ENCODE measurements around the gene ATP13A1. TPM values are rescaled to one million over a fixed set of nuclear protein-coding genes. Genes with fewer than 3 reads are reported as not detected.

ATP13A1 gene
- total RNA-seq, 2 experiments from 2014 or later = 84.8 to 87.6 TPM

DNA sequence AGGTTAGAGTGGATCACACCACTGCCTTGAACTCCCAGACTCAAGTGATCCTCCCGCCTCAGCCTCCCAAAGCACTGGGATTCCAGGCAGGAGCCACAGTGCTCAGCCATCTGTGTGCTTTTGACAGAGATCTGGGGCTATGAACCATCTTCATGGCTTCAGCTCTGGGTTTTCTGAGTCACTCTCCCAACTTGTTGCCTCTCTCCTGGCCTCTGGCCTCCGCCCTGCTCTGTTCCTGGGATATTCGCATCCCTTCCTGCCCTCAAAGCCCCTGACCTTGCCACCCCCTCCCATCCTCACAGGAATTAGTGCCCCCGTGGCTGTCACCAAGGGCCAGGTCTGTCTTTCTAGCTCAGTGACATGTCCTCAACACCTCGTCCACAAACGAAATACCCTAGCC is 14.3 kb downstream of the ATP13A1 start:
- H3K36me3 Mint-ChIP-seq (ENCODE audit: low read depth) = peaks cover 89% of the 10 kb centered on the region
- Histone ChIP-seq H3K27me3 (ENCODE audit: control insufficient read depth in 1 of 2, insufficient read depth in 2 of 2, low read length in 2 of 2) (no peaks in the 10 kb centered on the region), H3K4me1 (ENCODE audit: insufficient read depth, low read length) (peaks cover 2% of the 10 kb centered on the region), H3K36me3 (ENCODE audit: insufficient read depth, low read length) (peaks cover 85% of the 10 kb centered on the region), H3K27ac (ENCODE audit: low read depth in 1 of 2, low read length in 2 of 2) (no peak overlapping the region), H3K9me3 (ENCODE audit: control insufficient read depth in 1 of 2, insufficient read depth in 1 of 2, low read length in 2 of 2) (no peaks in the 10 kb centered on the region), H3K4me3 (ENCODE audit: low read length) (no peak overlapping the region)
- ChIA-PET POLR2A (interaction anchor here (1.2 to 1.5 kb wide), 2 partner anchors 13 to 14 kb away, joined by 3 to 6 read pairs; partner anchors contain the start of gene ATP13A1), CTCF (interaction anchor here (2.1 kb wide), 1 partner anchor 117 kb away, joined by 6 read pairs; no protein-coding TSS in a partner anchor)
- H3K27me3 Mint-ChIP-seq = no peaks in the 10 kb centered on the region
- intact Hi-C loops (cut with DNase I, micrococcal nuclease) = loop anchor here in 1 of 2 experiments (10.0 kb wide), 1 partner anchor 284 kb away; no protein-coding TSS in a partner anchor
- no peak overlapping the region for H3K4me3 Mint-ChIP-seq
- peaks cover under 1% of the 10 kb centered on the region for H3K4me1 Mint-ChIP-seq (ENCODE audit: low read depth)
- ATAC-seq (ENCODE audit: poor library complexity) (no peak), DNase-seq (no peak)
- no peak overlapping the region for H3K27ac Mint-ChIP-seq
- no peaks in the 10 kb centered on the region for H3K9me3 Mint-ChIP-seq
- TF ChIP-seq, protein P1, sequence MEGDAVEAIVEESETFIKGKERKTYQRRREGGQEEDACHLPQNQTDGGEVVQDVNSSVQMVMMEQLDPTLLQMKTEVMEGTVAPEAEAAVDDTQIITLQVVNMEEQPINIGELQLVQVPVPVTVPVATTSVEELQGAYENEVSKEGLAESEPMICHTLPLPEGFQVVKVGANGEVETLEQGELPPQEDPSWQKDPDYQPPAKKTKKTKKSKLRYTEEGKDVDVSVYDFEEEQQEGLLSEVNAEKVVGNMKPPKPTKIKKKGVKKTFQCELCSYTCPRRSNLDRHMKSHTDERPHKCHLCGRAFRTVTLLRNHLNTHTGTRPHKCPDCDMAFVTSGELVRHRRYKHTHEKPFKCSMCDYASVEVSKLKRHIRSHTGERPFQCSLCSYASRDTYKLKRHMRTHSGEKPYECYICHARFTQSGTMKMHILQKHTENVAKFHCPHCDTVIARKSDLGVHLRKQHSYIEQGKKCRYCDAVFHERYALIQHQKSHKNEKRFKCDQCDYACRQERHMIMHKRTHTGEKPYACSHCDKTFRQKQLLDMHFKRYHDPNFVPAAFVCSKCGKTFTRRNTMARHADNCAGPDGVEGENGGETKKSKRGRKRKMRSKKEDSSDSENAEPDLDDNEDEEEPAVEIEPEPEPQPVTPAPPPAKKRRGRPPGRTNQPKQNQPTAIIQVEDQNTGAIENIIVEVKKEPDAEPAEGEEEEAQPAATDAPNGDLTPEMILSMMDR (IDR thresholded peaks at IDR 0.05) = no peak

DNA sequence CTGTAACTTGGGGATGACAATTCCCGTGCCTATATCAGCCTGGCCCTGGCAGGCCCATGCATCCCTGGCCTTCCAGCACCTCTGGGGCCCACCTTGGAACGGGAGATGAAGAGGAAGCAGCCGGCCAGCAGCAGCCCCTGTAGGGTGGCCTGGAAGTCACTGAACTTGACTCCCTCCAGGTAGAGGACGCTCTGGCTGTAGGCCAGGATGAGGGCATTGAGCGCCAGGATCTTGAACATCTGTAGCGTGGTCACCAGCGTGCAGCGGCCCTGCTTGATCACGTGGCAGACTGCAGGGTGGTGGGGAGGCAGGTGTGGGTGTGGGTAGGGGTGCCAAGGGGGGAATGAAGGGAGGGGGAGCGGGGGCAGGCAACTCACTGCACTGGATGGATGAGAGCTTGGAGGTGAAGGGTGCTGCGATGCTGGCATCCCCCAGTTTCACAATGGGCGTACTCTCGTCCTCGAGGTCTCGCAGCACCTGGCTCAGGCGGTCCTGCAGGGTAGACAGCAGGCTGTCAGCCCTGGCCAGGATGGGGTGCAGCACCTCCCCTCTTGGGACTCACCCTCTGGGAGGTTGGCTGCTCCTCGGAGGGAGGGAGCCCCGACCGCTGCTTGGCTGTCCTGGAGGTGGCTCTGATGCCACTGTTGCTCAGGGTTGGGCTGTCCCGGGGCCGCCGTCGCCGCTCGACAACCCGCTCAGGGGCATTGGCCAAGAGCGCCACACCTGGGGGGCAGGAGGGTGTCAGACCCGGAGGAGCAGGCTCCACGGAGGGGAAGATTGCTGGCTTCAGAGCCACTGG is 16.2 kb downstream of the ATP13A1 start:
- Histone ChIP-seq H3K36me3 (ENCODE audit: insufficient read depth, low read length) (peaks cover 67% of the 10 kb centered on the region), H3K4me1 (ENCODE audit: insufficient read depth, low read length) (peaks cover 15% of the 10 kb centered on the region), H3K4me3 (ENCODE audit: low read length) (no peak overlapping the region), H3K9me3 (ENCODE audit: control insufficient read depth in 1 of 2, insufficient read depth in 1 of 2, low read length in 2 of 2) (no peaks in the 10 kb centered on the region), H3K27me3 (ENCODE audit: control insufficient read depth in 1 of 2, insufficient read depth in 2 of 2, low read length in 2 of 2) (no peaks in the 10 kb centered on the region), H3K27ac (ENCODE audit: low read depth in 1 of 2, low read length in 2 of 2) (no peak overlapping the region)
- Mint-ChIP-seq H3K9me3 (no peaks in the 10 kb centered on the region), H3K36me3 (ENCODE audit: low read depth) (peaks cover 93% of the 10 kb centered on the region), H3K27ac (peak overlapping the region; percentile 36), H3K27me3 (no peaks in the 10 kb centered on the region), H3K4me1 (ENCODE audit: low read depth) (peaks cover 18% of the 10 kb centered on the region), H3K4me3 (no peak overlapping the region)
- ChIA-PET POLR2A (interaction anchor here (1.4 kb wide), 1 partner anchor 21 kb away, joined by 5 read pairs; the partner anchor contains the start of gene ZNF101), CTCF (no interaction called here)
- TF ChIP-seq, protein P1 (IDR thresholded peaks at IDR 0.05) = no peak
- intact Hi-C loops (cut with DNase I, micrococcal nuclease) = loop anchor here in 1 of 2 experiments (10.0 kb wide), 1 partner anchor 282 kb away; no protein-coding TSS in a partner anchor
- DNase-seq (no peak), ATAC-seq (ENCODE audit: poor library complexity) (no peak)

DNA sequence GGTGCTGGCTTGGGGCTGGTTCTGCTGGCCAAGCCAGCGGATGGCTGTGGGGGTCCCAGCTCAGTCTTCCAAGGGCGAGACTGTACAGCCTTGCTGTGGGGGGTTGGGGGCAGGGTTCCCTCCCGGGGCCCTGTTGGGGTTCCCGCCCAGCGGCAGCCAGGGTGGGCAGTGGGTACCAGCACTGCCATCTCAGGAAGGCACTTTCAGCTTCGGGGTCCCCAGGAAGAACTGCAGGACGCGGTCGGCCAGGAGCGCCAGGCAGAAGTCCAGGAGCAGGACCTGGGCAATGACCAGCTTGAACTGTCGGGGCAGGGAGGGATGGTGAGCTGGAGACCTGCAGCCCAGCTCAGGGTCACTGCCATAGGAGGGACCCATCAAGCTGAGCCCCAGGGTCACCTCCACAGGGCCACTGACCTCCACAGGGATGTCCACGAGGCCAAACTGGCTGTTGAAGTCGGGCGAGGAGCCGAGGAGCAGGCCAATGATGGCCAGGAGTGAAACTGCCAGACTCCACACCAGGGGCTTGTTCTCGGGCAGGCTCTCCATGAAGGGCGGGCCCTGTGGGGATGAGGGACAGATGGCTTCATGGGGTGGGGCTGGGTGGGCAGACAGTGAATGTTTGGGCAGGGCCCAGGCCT is 18.1 kb downstream of the ATP13A1 start:
- CTCF ChIA-PET = interaction anchor here (2.2 kb wide), 1 partner anchor 114 kb away, joined by 57 read pairs; no protein-coding TSS in a partner anchor
- intact Hi-C loops (cut with DNase I, micrococcal nuclease) = loop anchor here in 1 of 2 experiments (2.0 to 10.0 kb wide), 3 partner anchors 17 to 313 kb away; partner anchors contain the start of gene ATP13A1
- Histone ChIP-seq H3K4me1 (ENCODE audit: insufficient read depth, low read length) (peaks cover 27% of the 10 kb centered on the region), H3K36me3 (ENCODE audit: insufficient read depth, low read length) (peaks cover 62% of the 10 kb centered on the region), H3K9me3 (ENCODE audit: control insufficient read depth in 1 of 2, insufficient read depth in 1 of 2, low read length in 2 of 2) (no peaks in the 10 kb centered on the region), H3K27me3 (ENCODE audit: control insufficient read depth in 1 of 2, insufficient read depth in 2 of 2, low read length in 2 of 2) (no peaks in the 10 kb centered on the region), H3K27ac (ENCODE audit: low read depth in 1 of 2, low read length in 2 of 2) (no peak overlapping the region), H3K4me3 (ENCODE audit: low read length) (no peak overlapping the region)
- no peaks in the 10 kb centered on the region for H3K27me3 Mint-ChIP-seq
- ATAC-seq (ENCODE audit: poor library complexity) (no peak), DNase-seq (no peak)
- H3K27ac Mint-ChIP-seq = no peak overlapping the region
- H3K4me1 Mint-ChIP-seq (ENCODE audit: low read depth) = peaks cover 23% of the 10 kb centered on the region
- peaks cover 79% of the 10 kb centered on the region for H3K36me3 Mint-ChIP-seq (ENCODE audit: low read depth)
- POLR2A ChIA-PET = interaction anchor here (0.8 to 0.9 kb wide), 2 partner anchors 23 to 113 kb away, joined by 3 read pairs; partner anchors contain the start of gene ZNF101
- no peak overlapping the region for H3K4me3 Mint-ChIP-seq
- H3K9me3 Mint-ChIP-seq = no peaks in the 10 kb centered on the region
- TF ChIP-seq, protein P1 (IDR thresholded peaks at IDR 0.05) = no peak
